Neural progenitor cell (in vitro differentiated cells): ENCODE measurements around the gene KIRREL2. TPM values are rescaled to one million over a fixed set of nuclear protein-coding genes. Genes with fewer than 3 reads are reported as not detected.
"Not testable (repeated sequence)": the region's sequence is repeated elsewhere in the genome, so short reads cannot be mapped to it uniquely, and the experiment has no call there.

Experiments used
- DNase-seq: peaks from one replicate; pipeline ENCODE4 v3.0.0-alpha.2; 2016; ENCODE audit warnings: low spot score
- H2AFZ ChIP-seq: fragments of 200-600 bp; sonication (generic); replicated peaks from 2 replicates; pipeline ENCODE4 v1.6.1; 2016; ENCODE audit warnings: antibody characterized with exemption
- H3F3A ChIP-seq: fragments of 200-600 bp; sonication (generic); 2 replicates; pipeline ENCODE4 v1.6.1; 2016; ENCODE audit warnings: antibody characterized with exemption, low read depth
- H3K27ac ChIP-seq: fragments of 200-600 bp; sonication (generic); 2 replicates; pipeline ENCODE4 v1.5.1; 2016; ENCODE audit warnings: mild to moderate bottlenecking
- H3K27me3 ChIP-seq: fragments of 200-600 bp; sonication (generic); 2 replicates; pipeline ENCODE4 v1.6.1; 2016; ENCODE audit warnings: mild to moderate bottlenecking, moderate library complexity
- H3K36me3 ChIP-seq: fragments of 200-600 bp; sonication (generic); 2 replicates; pipeline ENCODE4 v1.5.1; 2016
- H3K4me1 ChIP-seq: fragments of 200-600 bp; sonication (generic); 2 replicates; pipeline ENCODE4 v1.6.1; 2016; ENCODE audit warnings: mixed run types
- H3K4me2 ChIP-seq: fragments of 200-600 bp; sonication (generic); 2 replicates; pipeline ENCODE4 v1.6.1; 2016
- H3K4me3 ChIP-seq: fragments of 200-600 bp; sonication (generic); 2 replicates; pipeline ENCODE4 v1.5.1; 2016
- H3K79me2 ChIP-seq: fragments of 200-600 bp; sonication (generic); 2 replicates; pipeline ENCODE4 v1.6.1; 2016; ENCODE audit warnings: low read depth
- H3K9ac ChIP-seq: fragments of 200-600 bp; sonication (generic); 2 replicates; pipeline ENCODE4 v1.6.1; 2016
- H3K9me3 ChIP-seq: fragments of 200-600 bp; sonication (generic); 2 replicates; pipeline ENCODE4 v1.5.1; 2016; ENCODE audit warnings: low read depth
- H4K20me1 ChIP-seq: fragments of 200-600 bp; sonication (generic); 2 replicates; pipeline ENCODE4 v1.6.1; 2016; ENCODE audit warnings: low read depth
- H3K27ac Mint-ChIP-seq: 3 replicates; pipeline ENCODE4 v1.8.0; 2021; ENCODE audit warnings: mixed read lengths
- H3K27me3 Mint-ChIP-seq: 2 replicates; pipeline ENCODE4 v1.8.0; 2022; ENCODE audit warnings: low read depth, mild to moderate bottlenecking, inconsistent platforms, moderate library complexity, mixed read lengths; ENCODE audit not compliant: insufficient read depth
- H3K36me3 Mint-ChIP-seq: 3 replicates; pipeline ENCODE4 v1.8.0; 2021; ENCODE audit warnings: mixed read lengths
- H3K4me1 Mint-ChIP-seq: 3 replicates; pipeline ENCODE4 v1.8.0; 2021; ENCODE audit warnings: mixed read lengths
- H3K4me3 Mint-ChIP-seq: 3 replicates; pipeline ENCODE4 v1.8.0; 2021; ENCODE audit warnings: mild to moderate bottlenecking, moderate library complexity, mixed read lengths
- H3K9me3 Mint-ChIP-seq: 3 replicates; pipeline ENCODE4 v1.8.0; 2020; ENCODE audit warnings: mixed read lengths
- CTCF ChIP-seq: fragments of 200-600 bp; sonication (generic); IDR thresholded peaks from 2 replicates; pipeline ENCODE4 v1.5.1; 2017; ENCODE audit warnings: antibody characterized with exemption, mild to moderate bottlenecking
- EZH2 ChIP-seq: fragments of 200-600 bp; sonication (generic); IDR thresholded peaks from 2 replicates; pipeline ENCODE4 v1.6.1; 2017; ENCODE audit warnings: antibody characterized with exemption, mild to moderate bottlenecking, moderate library complexity
- EZH2phosphoT487 ChIP-seq: fragments of 200-600 bp; sonication (generic); IDR thresholded peaks from 2 replicates; pipeline ENCODE4 v1.6.1; 2017; ENCODE audit warnings: antibody characterized with exemption
- total RNA-seq: library from RNA; depleted of rRNA; stranded (reverse); fragments of >200 nt; gene quantifications from 2 replicates; pipeline ENCODE4 v1.2.3, GENCODE V29; 2015; ENCODE audit warnings: low replicate concordance

Gene KIRREL2
- total RNA-seq, 1 donor from 2014 or later = 2.4 TPM

DNA sequence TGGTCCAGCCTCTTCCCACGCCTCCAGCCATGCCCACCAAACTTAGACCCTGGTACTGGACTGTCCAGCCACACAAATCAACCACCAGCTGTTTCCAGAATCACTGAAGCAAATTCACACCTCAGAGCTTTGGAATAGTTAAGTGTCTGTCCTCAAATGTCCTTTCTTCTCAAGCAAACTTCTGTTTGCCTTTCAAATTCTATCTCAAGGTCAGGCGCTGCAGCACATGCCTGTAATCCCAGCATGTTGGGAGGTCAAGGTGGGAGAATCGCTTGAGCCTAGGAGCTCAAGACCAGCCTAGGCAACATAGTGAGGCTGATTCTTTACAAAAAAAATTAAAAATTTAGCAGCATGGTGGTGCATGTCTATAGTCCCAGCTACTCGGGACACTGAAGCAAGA, 24.7 kb upstream of the KIRREL2 start:
- no peak overlapping the region for H3K4me3 ChIP-seq
- TF ChIP-seq EZH2phosphoT487 (no peak), CTCF (no peak), EZH2 (no peak)
- H3K4me2 ChIP-seq = no peak overlapping the region
- no peak overlapping the region for H3K4me3 Mint-ChIP-seq
- no peaks in the 10 kb centered on the region for H3K9me3 ChIP-seq
- peaks cover 24% of the 10 kb centered on the region for H3K27me3 Mint-ChIP-seq
- H3K4me1 Mint-ChIP-seq = no peaks in the 10 kb centered on the region
- H3K36me3 ChIP-seq = no peaks in the 10 kb centered on the region
- no peak overlapping the region for H3K27ac Mint-ChIP-seq
- no peaks in the 10 kb centered on the region for H3K9me3 Mint-ChIP-seq
- no peaks in the 10 kb centered on the region for H3F3A ChIP-seq
- no peak for DNase-seq
- H4K20me1 ChIP-seq = peaks cover 9% of the 10 kb centered on the region
- peaks cover 80% of the 10 kb centered on the region for H3K27me3 ChIP-seq
- no peak overlapping the region for H3K9ac ChIP-seq
- no peak overlapping the region for H2AFZ ChIP-seq
- no peaks in the 10 kb centered on the region for H3K79me2 ChIP-seq
- no peak overlapping the region for H3K27ac ChIP-seq
- H3K4me1 ChIP-seq = no peaks in the 10 kb centered on the region
- no peaks in the 10 kb centered on the region for H3K36me3 Mint-ChIP-seq

DNA sequence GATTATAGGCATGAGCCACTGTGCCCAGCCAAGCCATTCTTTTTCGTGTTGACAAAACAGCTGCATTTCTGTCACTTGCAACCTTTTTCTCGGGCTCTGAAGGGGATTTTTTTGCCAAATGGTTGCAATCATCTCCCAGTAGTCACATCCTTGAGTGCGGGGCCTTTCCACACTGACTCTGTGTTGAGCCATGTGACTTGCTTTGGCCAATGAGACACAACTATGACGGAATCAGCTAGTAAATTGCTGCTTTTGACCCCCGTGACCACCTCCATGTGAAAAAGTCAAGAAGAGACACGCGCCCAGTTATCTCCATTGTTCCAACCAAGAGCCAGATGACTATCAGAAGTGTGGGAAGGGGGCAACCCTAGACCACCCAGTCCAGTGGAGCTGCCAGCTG, 22.7 kb upstream of the KIRREL2 start:
- Histone ChIP-seq H3K4me1 (no peaks in the 10 kb centered on the region), H4K20me1 (peaks cover 3% of the 10 kb centered on the region), H3K4me2 (no peak overlapping the region), H3K79me2 (no peaks in the 10 kb centered on the region), H3K27me3 (peaks cover 77% of the 10 kb centered on the region), H3K27ac (no peak overlapping the region), H3K36me3 (no peaks in the 10 kb centered on the region), H2AFZ (peak overlapping the region; percentile 42), H3K9ac (no peak overlapping the region), H3K4me3 (no peak overlapping the region), H3F3A (no peaks in the 10 kb centered on the region), H3K9me3 (no peaks in the 10 kb centered on the region)
- H3K4me1 Mint-ChIP-seq = no peaks in the 10 kb centered on the region
- no peaks in the 10 kb centered on the region for H3K36me3 Mint-ChIP-seq
- H3K27me3 Mint-ChIP-seq = peaks cover 23% of the 10 kb centered on the region
- H3K4me3 Mint-ChIP-seq = no peak overlapping the region
- no peak overlapping the region for H3K27ac Mint-ChIP-seq
- DNase-seq = no peak
- peaks cover 2% of the 10 kb centered on the region for H3K9me3 Mint-ChIP-seq
- no peak for TF ChIP-seq EZH2phosphoT487
- TF ChIP-seq EZH2 = no peak

- H3F3A ChIP-seq, H3K27ac ChIP-seq, H4K20me1 ChIP-seq, H3K36me3 ChIP-seq, H3K9me3 ChIP-seq, H3K9ac ChIP-seq, H3K36me3 Mint-ChIP-seq, H3K9me3 Mint-ChIP-seq, H2AFZ ChIP-seq, H3K4me2 ChIP-seq, H3K4me3 ChIP-seq, H3K27ac Mint-ChIP-seq, H3K4me1 ChIP-seq, DNase-seq, H3K4me3 Mint-ChIP-seq, H3K79me2 ChIP-seq, H3K4me1 Mint-ChIP-seq: not testable (repeated sequence)
- H3K27me3 ChIP-seq = peaks cover 77% of the 10 kb centered on the region
- H3K27me3 Mint-ChIP-seq = peaks cover 24% of the 10 kb centered on the region
These were observed 20.6 kb upstream of the KIRREL2 start for GRCh38 chr19:35836096-35836495.

GRCh38 chr19:35841961-35842595, 14.6 kb upstream of the KIRREL2 start:
- Histone ChIP-seq H3K9ac (no peak overlapping the region), H2AFZ (no peak overlapping the region), H3K79me2 (no peaks in the 10 kb centered on the region), H3K4me2 (no peak overlapping the region), H3K36me3 (no peaks in the 10 kb centered on the region), H3K9me3 (no peaks in the 10 kb centered on the region), H3K27me3 (peaks cover 95% of the 10 kb centered on the region), H3K27ac (no peak overlapping the region), H3K4me3 (no peak overlapping the region), H4K20me1 (peaks cover 17% of the 10 kb centered on the region), H3F3A (peaks cover 7% of the 10 kb centered on the region), H3K4me1 (peaks cover 8% of the 10 kb centered on the region)
- no peaks in the 10 kb centered on the region for H3K36me3 Mint-ChIP-seq
- H3K9me3 Mint-ChIP-seq = peaks cover 8% of the 10 kb centered on the region
- H3K4me3 Mint-ChIP-seq = no peak overlapping the region
- no peak overlapping the region for H3K27ac Mint-ChIP-seq
- peaks cover 15% of the 10 kb centered on the region for H3K4me1 Mint-ChIP-seq
- TF ChIP-seq CTCF (no peak), EZH2phosphoT487 (no peak), EZH2 (no peak)
- H3K27me3 Mint-ChIP-seq = peaks cover 52% of the 10 kb centered on the region
- DNase-seq = no peak
